Adrenal gland (tissue), 5 donors: ENCODE results near the gene FKBP6.

Source experiments
- POLR2A ChIP-seq, 2 donors: fragments of 450-650 bp; IDR thresholded peaks; one replicate each; pipeline ENCODE4 v1.6.1; 2017; ENCODE audit warnings: antibody characterized with exemption in 2 of 2, mild to moderate bottlenecking in 2 of 2, moderate library complexity in 1 of 2
- TF ChIP-seq, protein P1 (sequence below), 6 experiments: fragments of 450-650 bp in 4 of 6; fragments of 200-600 bp in 2 of 6; sonication (generic) in 1 of 6; IDR thresholded peaks; 1 replicate in 5 of 6; 2 replicates in 1 of 6; pipeline versions ENCODE4 v1.5.1 to v1.8.0; 2016 to 2021; ENCODE audit warnings: antibody characterized with exemption in 6 of 6, mild to moderate bottlenecking in 2 of 6, moderate library complexity in 1 of 6
- donor health status: DM: no; HTN: no; CAD: no.

DNA sequence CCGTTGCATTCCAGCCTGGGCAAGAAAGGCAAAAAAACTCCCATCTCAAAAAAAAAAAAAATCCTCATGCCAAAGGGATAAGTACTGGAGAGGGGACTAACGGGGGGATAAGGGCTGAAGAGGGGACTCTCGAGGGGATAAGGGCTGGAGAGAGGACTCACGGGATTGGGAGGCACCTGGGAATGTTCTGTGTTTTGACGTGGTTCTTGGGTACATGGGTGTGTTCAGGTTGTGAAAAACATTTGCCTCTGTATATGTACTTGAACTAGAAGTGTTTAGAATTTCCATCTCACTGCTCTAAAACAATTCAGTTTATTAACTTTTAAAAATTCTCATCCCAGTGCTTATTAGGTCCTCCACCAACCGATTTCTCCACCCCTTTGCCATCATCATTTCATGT is 4.5 kb downstream of the FKBP6 start:
- no peak for TF ChIP-seq POLR2A (IDR thresholded peaks at IDR 0.05)
- TF ChIP-seq, protein P1, sequence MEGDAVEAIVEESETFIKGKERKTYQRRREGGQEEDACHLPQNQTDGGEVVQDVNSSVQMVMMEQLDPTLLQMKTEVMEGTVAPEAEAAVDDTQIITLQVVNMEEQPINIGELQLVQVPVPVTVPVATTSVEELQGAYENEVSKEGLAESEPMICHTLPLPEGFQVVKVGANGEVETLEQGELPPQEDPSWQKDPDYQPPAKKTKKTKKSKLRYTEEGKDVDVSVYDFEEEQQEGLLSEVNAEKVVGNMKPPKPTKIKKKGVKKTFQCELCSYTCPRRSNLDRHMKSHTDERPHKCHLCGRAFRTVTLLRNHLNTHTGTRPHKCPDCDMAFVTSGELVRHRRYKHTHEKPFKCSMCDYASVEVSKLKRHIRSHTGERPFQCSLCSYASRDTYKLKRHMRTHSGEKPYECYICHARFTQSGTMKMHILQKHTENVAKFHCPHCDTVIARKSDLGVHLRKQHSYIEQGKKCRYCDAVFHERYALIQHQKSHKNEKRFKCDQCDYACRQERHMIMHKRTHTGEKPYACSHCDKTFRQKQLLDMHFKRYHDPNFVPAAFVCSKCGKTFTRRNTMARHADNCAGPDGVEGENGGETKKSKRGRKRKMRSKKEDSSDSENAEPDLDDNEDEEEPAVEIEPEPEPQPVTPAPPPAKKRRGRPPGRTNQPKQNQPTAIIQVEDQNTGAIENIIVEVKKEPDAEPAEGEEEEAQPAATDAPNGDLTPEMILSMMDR (IDR thresholded peaks at IDR 0.05): no peak
